K562 (cell line): ENCODE data around the gene ABCA1. TPM values are rescaled to one million over a fixed set of nuclear protein-coding genes. Genes with fewer than 3 reads are reported as not detected.

Experiments
- ATAC-seq: fragments of 200-7000 bp; cut with Tn5 transposase; 3 replicates; pipeline ENCODE4 v1.9.1; 2020; ENCODE audit warnings: moderate library complexity
- BruUV-seq: library from RNA; stranded (reverse); fragments of 400-500 nt; replicated peaks from 2 replicates; lab custom pipeline; 2021; lab: Mats Ljungman, UMichigan
- CTCF ChIA-PET: fragments of 300-600 bp; formaldehyde crosslinking; extraction: SDS; loops from one replicate; lab custom pipeline; 2021; ENCODE audit warnings: low intra/inter-chr PET ratio; lab: Yijun Ruan, JAX
- POLR2A ChIA-PET: fragments of 300-600, 350-650 bp; sonication (Branson Sonifier 250); formaldehyde crosslinking; extraction: SDS; loops from one replicate; lab custom pipeline; 2021; ENCODE audit warnings: antibody characterized with exemption, inconsistent platforms; lab: Yijun Ruan, JAX
- DNase-seq, 4 experiments: peaks; one replicate each; pipeline versions ENCODE4 v3.0.0 to v3.0.0-alpha.2; 2011 to 2018; ENCODE audit warnings: low spot score in 3 of 4, mixed read lengths in 3 of 4; ENCODE audit errors: extremely low read depth in 1 of 4
- FAIRE-seq: peaks from 2 replicates; lab custom pipeline; 2011; peaks lifted over from hg19 to GRCh38; lab: Jason Lieb, UNC
- H2AFZ ChIP-seq: 2 replicates; pipeline ENCODE4 v1.6.0; 2011; ENCODE audit warnings: low read depth, low read length, control low read depth, inconsistent platforms
- H3K27ac ChIP-seq: fragments of 200-600 bp; 3 replicates; pipeline ENCODE4 v1.8.0; 2011; ENCODE audit warnings: low read depth, mild to moderate bottlenecking, control low read depth, inconsistent platforms, low read length, moderate library complexity, mixed read lengths; ENCODE audit errors: extremely low read depth
- H3K27me3 ChIP-seq, 2 experiments: fragments of 300-600 bp in 1 of 2; 2 replicates in 1 of 2; 3 replicates in 1 of 2; pipeline versions ENCODE4 v1.6.0 to v1.8.0; 2011; ENCODE audit warnings: inconsistent platforms in 2 of 2, low read length in 2 of 2, mild to moderate bottlenecking in 1 of 2, mixed read lengths in 1 of 2, moderate library complexity in 1 of 2; ENCODE audit not compliant: control insufficient read depth in 2 of 2, insufficient read depth in 2 of 2
- H3K36me3 ChIP-seq: fragments of 300-600 bp; 3 replicates; pipeline ENCODE4 v1.8.0; 2011; ENCODE audit warnings: mild to moderate bottlenecking, low read length, inconsistent platforms; ENCODE audit not compliant: control insufficient read depth, insufficient read depth
- H3K4me1 ChIP-seq, 2 experiments: fragments of 200-600 bp in 1 of 2; replicated peaks in 1 of 2; 2 replicates in 1 of 2; 3 replicates in 1 of 2; pipeline versions ENCODE4 v1.5.1 to v1.8.0; 2011; ENCODE audit warnings: inconsistent platforms in 2 of 2, low read length in 2 of 2, mild to moderate bottlenecking in 1 of 2, mixed read lengths in 1 of 2, moderate library complexity in 1 of 2; ENCODE audit not compliant: control insufficient read depth in 2 of 2, insufficient read depth in 2 of 2
- H3K4me2 ChIP-seq: 2 replicates; pipeline ENCODE4 v1.6.1; 2011; ENCODE audit warnings: low read length, control low read depth, inconsistent platforms, mixed read lengths; ENCODE audit not compliant: insufficient read depth
- H3K4me3 ChIP-seq: fragments of 200-600 bp; sonication (generic), shearing (Covaris generic); 2 replicates; pipeline ENCODE4 v1.5.1; 2016; ENCODE audit warnings: control low read depth, inconsistent platforms
- H3K79me2 ChIP-seq: fragments of 200-600 bp; 3 replicates; pipeline ENCODE4 v1.8.0; 2011; ENCODE audit warnings: low read length, inconsistent platforms; ENCODE audit not compliant: control insufficient read depth, insufficient read depth
- H3K9ac ChIP-seq, 2 experiments: 2 replicates each; pipeline versions ENCODE4 v1.6.0 to v1.6.1; 2011; ENCODE audit warnings: low read depth in 2 of 2, low read length in 2 of 2, control low read depth in 1 of 2, inconsistent platforms in 1 of 2, mild to moderate bottlenecking in 1 of 2, mixed read lengths in 1 of 2; ENCODE audit not compliant: insufficient read depth in 1 of 2
- H3K9me1 ChIP-seq: one replicate; pipeline ENCODE4 v1.6.0; 2011; ENCODE audit warnings: inconsistent platforms, mild to moderate bottlenecking, low read length, moderate library complexity; ENCODE audit not compliant: control insufficient read depth, insufficient read depth
- H3K9me3 ChIP-seq: replicated peaks from 2 replicates; pipeline ENCODE4 v1.5.1; 2011; ENCODE audit warnings: low read depth, low read length, inconsistent platforms; ENCODE audit not compliant: control insufficient read depth, insufficient read depth
- H4K20me1 ChIP-seq: replicated peaks from 2 replicates; pipeline ENCODE4 v1.6.1; 2011; ENCODE audit warnings: low read length, inconsistent platforms, mixed read lengths; ENCODE audit not compliant: control insufficient read depth, insufficient read depth
- BMI1 ChIP-seq: fragments of 150-350 bp; IDR thresholded peaks from 2 replicates; pipeline ENCODE4 v1.6.1; 2014; ENCODE audit warnings: low read length
- FOXP4 ChIP-seq: sonication (generic); formaldehyde crosslinking; IDR thresholded peaks from 2 replicates; pipeline ENCODE4 v1.8.0; 2022; ENCODE audit warnings: mild to moderate bottlenecking, missing genetic modification reagents, borderline replicate concordance
- RBFOX2 ChIP-seq: fragments of 200-400 bp; formaldehyde crosslinking; IDR thresholded peaks from 2 replicates; pipeline ENCODE4 v1.6.1; 2017; ENCODE audit warnings: low read depth, mild to moderate bottlenecking, low read length, moderate library complexity
- TCF7 ChIP-seq: sonication (generic); IDR thresholded peaks from 2 replicates; pipeline ENCODE4 v1.6.1; 2016; ENCODE audit warnings: antibody characterized with exemption, borderline replicate concordance
- WGBS: fragments of 100-300 bp; shearing (Covaris generic); methylation state at CpG from one replicate; pipeline ENCODE4 v1.1.6; 2016; ENCODE audit warnings: low coverage, mixed read lengths; ENCODE audit not compliant: insufficient coverage; ENCODE audit errors: missing lambda C conversion rate; 5-methylcytosine and 5-hydroxymethylcytosine counted together
- in situ Hi-C: fragments of 300-500 bp; cut with MboI; formaldehyde crosslinking; loops from 4 replicates; pipeline ENCODE4 v1.15.0; 2018; ENCODE audit warnings: inconsistent platforms, mixed read lengths
- intact Hi-C: fragments of 100-400 bp; cut with micrococcal nuclease; formaldehyde crosslinking; loops from 2 replicates; pipeline ENCODE4 v1.14.2; 2022
- polyA plus RNA-seq, 8 experiments: library from polyadenylated mRNA; depleted of rRNA in 4 of 8; stranded (reverse) in 5 of 8; unstranded in 3 of 8; fragments of >200 nt; fragmentation: Nextera tagmentation in 2 of 8; fragmentation: Illumina TruSeq in 1 of 8; extraction: Ambion mirVana in 2 of 8; extraction: Trizol in 1 of 8; gene quantifications; 2 replicates each; pipeline versions ENCODE4 v1.2.1 to v1.2.3, GENCODE V29; 2011 to 2014; ENCODE audit warnings: inconsistent platforms in 1 of 8, missing spikeins in 1 of 8
- total RNA-seq, 7 experiments: library from RNA; depleted of rRNA in 6 of 7; stranded (reverse); fragments of >200 nt in 6 of 7; fragmentation: Illumina TruSeq in 2 of 7; extraction: Trizol in 2 of 7; gene quantifications; 2 replicates each; pipeline versions ENCODE4 v1.2.1 to v1.2.3, GENCODE V29; 2011 to 2021; ENCODE audit warnings: low replicate concordance in 1 of 7

Gene ABCA1
- total and polyA plus RNA-seq, 9 of the 15 experiments (the other 6 are each of a cell fraction or from before 2014, with no cell fraction given): under 0.01 to 0.18 (median 0.02) TPM; not detected in 5

- Histone ChIP-seq H3K9ac (no peak overlapping the region), H3K27me3 (peaks cover 3 to 10% of the 10 kb centered on the region in 2 experiments; a peak in 3 of 5 replicates), H3K79me2 (no peaks in the 10 kb centered on the region), H3K27ac (no peak overlapping the region), H3K4me3 (no peak overlapping the region), H3K4me2 (no peak overlapping the region), H3K36me3 (no peaks in the 10 kb centered on the region), H3K4me1 (no peaks in the 10 kb centered on the region), H3K9me1 (no peaks in the 10 kb centered on the region), H2AFZ (no peak overlapping the region), H4K20me1 (no peaks in the 10 kb centered on the region), H3K9me3 (no peaks in the 10 kb centered on the region)
- FAIRE-seq (no peak), ATAC-seq (no peak), DNase-seq (no peak)
- no TSS peak for BruUV-seq
- intact Hi-C loops: loop anchor here (5.0 kb wide), 1 partner anchor 209 kb away; no protein-coding TSS in a partner anchor
- WGBS: 10% methylated on average over 4 of the region's 4 CpGs
- ChIA-PET CTCF (interaction anchor here (0.7 kb wide), 1 partner anchor 182 kb away, joined by 3 read pairs; no protein-coding TSS in a partner anchor), POLR2A (no interaction called here)
- in situ Hi-C loops: loop anchor here (10.0 kb wide), 1 partner anchor 621 kb away; no protein-coding TSS in a partner anchor
- TF ChIP-seq BMI1 (no peak), FOXP4 (no peak), RBFOX2 (no peak), TCF7 (no peak)
Measured at GRCh38 chr9:104783588-104783987, 144.4 kb downstream of the ABCA1 start.
